Activated naive CD4-positive, alpha-beta T cell treated with anti-CD3 and anti-CD28 coated beads, Interleukin-2, amount 50 U/mL, for 72 hours (primary cell): ENCODE measurements around the gene CLEC18C. TPM values are rescaled to one million over a fixed set of nuclear protein-coding genes. Genes with fewer than 3 reads are reported as not detected.
"Not testable (repeated sequence)": the region's sequence is repeated elsewhere in the genome, so short reads cannot be mapped to it uniquely, and the experiment has no call there.

ENCODE experiments used
- ATAC-seq, 2 donors: fragments of 150-1000 bp; cut with Tn5 transposase; 2 replicates each; pipeline ENCODE4 v1.10.0; 2021; ENCODE audit warnings: mild to moderate bottlenecking in 2 of 2, moderate library complexity in 2 of 2
- DNase-seq, 2 donors: peaks; one replicate each; pipeline ENCODE4 v3.0.0; 2021 to 2022; ENCODE audit warnings: low spot score in 2 of 2
- H3K27ac Mint-ChIP-seq, 2 donors: one replicate each; pipeline ENCODE4 v1.8.0; 2022; ENCODE audit warnings: mild to moderate bottlenecking in 2 of 2, mixed read lengths in 2 of 2
- H3K36me3 Mint-ChIP-seq, 2 donors: one replicate each; pipeline ENCODE4 v1.8.0; 2022; ENCODE audit warnings: mixed read lengths in 2 of 2
- H3K9me3 Mint-ChIP-seq, 2 donors: one replicate each; pipeline ENCODE4 v1.8.0; 2022; ENCODE audit warnings: mixed read lengths in 2 of 2
- total RNA-seq, 2 donors: library from RNA; stranded (reverse); gene quantifications; one replicate each; pipeline ENCODE4 v1.2.3, GENCODE V29; 2022

CLEC18C gene
- total RNA-seq, 2 donors from 2014 or later, result not detected

DNA sequence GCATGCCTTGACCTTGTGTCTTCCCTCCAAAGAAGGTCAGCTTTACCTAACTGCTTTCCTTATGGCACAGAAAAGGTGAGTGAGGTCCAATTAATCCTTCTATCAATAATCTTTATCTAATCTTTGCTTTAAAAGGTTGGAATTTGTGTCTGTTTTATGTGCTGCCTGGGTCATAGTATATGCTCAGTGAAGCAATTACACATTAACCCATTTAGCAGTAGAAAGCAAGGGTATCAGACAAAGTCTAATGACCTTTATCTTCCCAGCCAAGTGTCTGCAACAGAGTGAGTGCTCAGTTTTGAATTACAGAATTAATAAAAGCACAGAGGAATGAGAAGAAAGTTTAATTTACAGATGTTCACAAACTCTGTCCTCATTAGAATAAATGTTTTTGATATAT, 52.4 kb downstream of the CLEC18C start:
- peak overlapping the region in 1 of 2 donors; percentile 44 for H3K27ac Mint-ChIP-seq
- not testable (repeated sequence) for H3K9me3 Mint-ChIP-seq, DNase-seq, ATAC-seq, H3K36me3 Mint-ChIP-seq

- not testable (repeated sequence) for H3K27ac Mint-ChIP-seq, ATAC-seq, H3K9me3 Mint-ChIP-seq, H3K36me3 Mint-ChIP-seq, DNase-seq
These were observed 58.2 kb downstream of the CLEC18C start for GRCh38 chr16:70231831-70232230.

Other genes with a start within 250 kb of the CLEC18C start
- 1 to 10 TPM in 1 of 2 donors, under 1 TPM in 1; 0.09 to 1.8 TPM for gene CLEC18A, start 222.5 kb upstream of the CLEC18C start, total RNA-seq
- 10 to 100 TPM; 32.7 to 34.3 TPM for gene PDPR, start 59.5 kb upstream of the CLEC18C start, total RNA-seq
- gene EXOSC6, start 78.2 kb downstream of the CLEC18C start, total RNA-seq, result 10 to 100 TPM; 20.4 to 23.3 TPM
- 100 to 1,000 TPM; 147 to 151 TPM for gene AARS1, start 115.7 kb downstream of the CLEC18C start, total RNA-seq
- gene DDX19B, start 125.4 kb downstream of the CLEC18C start, total RNA-seq, result 10 to 100 TPM; 21.6 to 32.6 TPM
- gene DDX19A, start 173.1 kb downstream of the CLEC18C start, total RNA-seq, result 10 to 100 TPM; 41.7 to 55.2 TPM